Central memory CD8-positive, alpha-beta T cell (primary cell): ENCODE data around the gene RPS6KA4.

Source experiments
- ATAC-seq: fragments of 150-1000 bp; cut with Tn5 transposase; replicated peaks from 2 replicates; pipeline ENCODE4 v1.10.0; 2022; ENCODE audit warnings: mild to moderate bottlenecking, moderate FRiP score, moderate number of reproducible peaks; ENCODE audit not compliant: poor library complexity, severe bottlenecking; ENCODE audit errors: extremely low read depth
- DNase-seq, 2 donors: peaks; one replicate each; pipeline ENCODE4 v3.0.0; 2021; ENCODE audit warnings: low spot score in 2 of 2
- H3K27ac Mint-ChIP-seq: one replicate; pipeline ENCODE4 v1.8.0; 2022; ENCODE audit warnings: low read depth, mild to moderate bottlenecking, moderate library complexity, mixed read lengths
- H3K27me3 Mint-ChIP-seq: one replicate; pipeline ENCODE4 v1.8.0; 2022; ENCODE audit warnings: mixed read lengths
- H3K36me3 Mint-ChIP-seq: one replicate; pipeline ENCODE4 v1.8.0; 2022; ENCODE audit warnings: mild to moderate bottlenecking, moderate library complexity, mixed read lengths; ENCODE audit not compliant: insufficient read depth
- H3K4me1 Mint-ChIP-seq: one replicate; pipeline ENCODE4 v1.8.0; 2022; ENCODE audit warnings: mixed read lengths
- H3K4me3 Mint-ChIP-seq: one replicate; pipeline ENCODE4 v1.8.0; 2022; ENCODE audit warnings: mild to moderate bottlenecking, moderate library complexity, mixed read lengths
- H3K9me3 Mint-ChIP-seq: one replicate; pipeline ENCODE4 v1.8.0; 2022; ENCODE audit warnings: mixed read lengths

Gene RPS6KA4

DNA sequence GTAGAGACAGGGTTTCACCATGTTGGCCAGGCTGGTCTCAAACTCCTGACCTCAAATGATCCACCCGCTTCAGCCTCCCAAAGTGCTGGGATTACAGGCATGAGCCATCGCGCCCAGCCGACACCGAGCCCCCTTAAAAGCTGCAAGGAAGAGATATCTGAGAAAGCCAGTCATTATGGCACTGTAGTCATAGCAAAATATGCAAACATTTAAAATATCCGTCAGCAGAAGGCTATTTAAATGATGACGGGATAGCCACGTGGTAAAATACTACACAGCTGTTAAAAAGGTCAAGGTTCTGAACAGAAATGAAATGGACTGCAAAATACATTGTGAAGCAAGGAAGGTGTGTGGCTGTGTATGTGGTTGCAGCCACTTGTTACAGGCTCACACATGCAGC is 25.4 kb upstream of the RPS6KA4 start:
- no peak overlapping the region for H3K27ac Mint-ChIP-seq
- H3K36me3 Mint-ChIP-seq, result peaks cover 8% of the 10 kb centered on the region
- no peak for ATAC-seq
- peaks cover 11% of the 10 kb centered on the region for H3K4me1 Mint-ChIP-seq
- H3K9me3 Mint-ChIP-seq, result no peaks in the 10 kb centered on the region
- no peak overlapping the region for H3K4me3 Mint-ChIP-seq
- H3K27me3 Mint-ChIP-seq, result no peaks in the 10 kb centered on the region
- DNase-seq, result no peak

DNA sequence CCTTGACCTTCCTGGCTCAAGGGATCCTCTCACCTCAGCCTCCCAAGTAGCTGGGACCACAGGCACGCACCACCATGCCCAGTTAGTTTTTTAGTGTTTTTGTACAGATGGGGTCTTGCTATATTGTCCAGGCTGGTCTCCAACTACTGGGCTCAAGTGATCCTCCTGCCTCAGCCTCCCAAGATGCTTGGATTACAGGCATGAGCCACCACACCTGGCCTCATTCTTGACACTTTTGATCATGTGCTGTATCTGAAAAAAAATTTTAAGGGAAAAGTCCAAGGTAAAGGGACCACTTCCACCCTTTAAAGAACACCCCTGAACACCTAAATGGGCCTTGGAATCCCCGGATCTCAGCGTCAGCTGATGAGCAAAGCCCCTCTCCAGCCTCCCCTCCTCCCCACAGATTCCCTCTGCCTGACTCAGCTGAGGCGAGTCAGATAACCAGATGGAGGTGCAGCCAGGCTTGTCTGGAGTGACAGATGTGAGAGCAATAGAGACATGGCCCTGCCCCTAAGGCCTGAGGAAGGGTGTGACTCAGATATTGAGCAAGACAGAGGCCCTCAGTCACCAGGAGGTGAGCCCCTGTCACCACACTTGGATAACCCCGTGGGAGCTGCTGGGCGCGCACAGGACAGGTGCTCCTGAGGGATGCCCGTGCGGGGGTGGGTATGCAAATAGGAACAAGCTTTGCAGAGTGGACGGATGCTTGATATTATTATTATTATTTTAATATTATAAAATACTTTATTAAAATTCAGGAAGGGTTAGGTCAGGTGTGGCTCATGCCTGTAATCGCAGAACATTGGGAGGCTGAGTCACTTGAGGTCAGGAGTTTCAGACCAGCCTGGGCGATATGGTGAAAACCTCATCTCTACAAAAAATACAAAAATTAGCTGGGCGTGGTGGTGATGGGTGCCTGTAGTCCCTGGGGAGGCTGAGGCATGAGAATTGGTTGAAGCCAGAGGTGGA is 23.9 kb upstream of the RPS6KA4 start:
- H3K27ac Mint-ChIP-seq, result no peak overlapping the region

DNA sequence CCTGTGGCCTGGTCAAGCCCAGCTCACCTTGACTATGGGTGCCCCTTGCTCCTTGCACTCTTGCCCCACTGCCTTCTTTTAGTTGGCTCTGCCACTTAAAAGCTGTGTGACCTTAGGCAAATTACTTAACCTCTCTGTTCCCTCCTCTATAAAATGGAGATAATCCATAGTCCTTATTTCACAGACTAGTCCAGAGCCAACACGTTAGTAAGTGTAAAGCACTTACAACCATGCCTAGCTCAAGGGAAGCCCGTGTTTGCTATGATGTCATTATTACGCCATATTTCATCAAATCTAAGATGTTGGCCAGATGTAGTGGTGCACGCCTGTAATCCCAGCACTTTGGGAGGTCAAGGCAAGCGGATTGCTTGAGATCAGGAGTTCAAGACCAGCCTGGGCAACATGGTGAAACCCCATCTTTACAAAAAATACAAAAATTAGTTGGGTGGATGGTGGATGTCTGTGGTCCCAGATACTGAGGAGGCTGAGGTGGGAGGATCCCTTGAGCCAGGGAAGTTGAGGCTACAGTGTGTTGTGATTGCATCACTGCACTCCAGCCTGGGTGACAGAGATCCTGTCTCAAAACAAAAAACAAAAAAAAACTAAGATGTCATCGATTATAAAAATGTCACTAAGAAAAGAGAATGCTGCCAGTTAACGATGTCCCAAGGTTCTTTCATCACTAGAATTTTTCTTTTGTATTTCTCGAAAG is 21.3 kb upstream of the RPS6KA4 start:
- ATAC-seq (no peak), DNase-seq (no peak)
- H3K27me3 Mint-ChIP-seq, result no peaks in the 10 kb centered on the region
- no peak overlapping the region for H3K4me3 Mint-ChIP-seq
- H3K9me3 Mint-ChIP-seq, result no peaks in the 10 kb centered on the region
- H3K4me1 Mint-ChIP-seq, result peaks cover 30% of the 10 kb centered on the region
- H3K36me3 Mint-ChIP-seq, result peaks cover 14% of the 10 kb centered on the region
- H3K27ac Mint-ChIP-seq, result peak overlapping the region; percentile 94

More for the DNA sequence above, 23.9 kb upstream of the RPS6KA4 start:
- H3K9me3 Mint-ChIP-seq, result no peaks in the 10 kb centered on the region
- no peak overlapping the region for H3K4me3 Mint-ChIP-seq
- H3K27me3 Mint-ChIP-seq, result no peaks in the 10 kb centered on the region
- peaks cover 12% of the 10 kb centered on the region for H3K36me3 Mint-ChIP-seq
- DNase-seq (no peak), ATAC-seq (no peak)
- H3K4me1 Mint-ChIP-seq, result peaks cover 21% of the 10 kb centered on the region

DNA sequence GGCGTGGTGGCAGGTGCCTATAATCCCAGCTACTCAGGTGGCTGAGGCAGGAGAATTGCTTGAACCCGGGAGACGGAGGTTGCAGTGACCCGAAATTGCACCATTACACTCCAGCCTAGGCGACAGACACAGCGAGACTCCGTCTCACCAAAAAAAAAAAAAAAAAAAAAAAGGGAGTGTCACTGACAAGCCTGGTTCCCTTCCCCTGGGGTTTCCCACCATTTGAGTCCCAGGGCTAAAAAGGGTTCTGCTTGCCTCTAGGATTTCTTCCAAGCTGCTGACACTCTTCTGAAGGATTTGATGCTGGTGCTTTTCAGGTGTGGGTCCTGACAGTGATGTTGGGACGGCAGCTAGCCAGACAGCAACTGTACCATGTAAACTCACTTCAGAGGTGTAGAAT is 20.2 kb upstream of the RPS6KA4 start:
- Mint-ChIP-seq H3K9me3 (no peaks in the 10 kb centered on the region), H3K27me3 (no peaks in the 10 kb centered on the region), H3K4me3 (peak overlapping the region; percentile 87), H3K27ac (peak overlapping the region; percentile 94), H3K4me1 (peaks cover 30% of the 10 kb centered on the region), H3K36me3 (peaks cover 16% of the 10 kb centered on the region)
- ATAC-seq (no peak), DNase-seq (no peak)

DNA sequence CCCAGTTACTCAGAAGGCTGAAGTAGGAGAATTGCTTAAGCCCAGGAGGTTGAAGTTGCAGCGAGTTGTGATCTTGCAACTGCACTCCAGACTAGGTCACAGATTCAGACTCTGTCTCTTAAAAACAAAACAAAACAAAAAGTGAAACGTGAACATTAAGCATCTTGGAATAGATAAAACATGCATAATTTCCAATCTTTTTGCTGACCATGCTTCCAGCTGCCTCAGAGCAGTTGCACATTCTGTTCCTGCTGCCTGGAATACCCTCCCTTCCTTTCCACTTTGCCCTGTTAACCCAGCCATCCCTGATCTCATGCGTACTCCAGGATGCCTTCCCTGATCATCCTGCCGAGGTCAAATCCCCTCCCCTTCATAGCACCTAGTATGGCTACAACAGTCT is 19.7 kb upstream of the RPS6KA4 start:
- no peak for ATAC-seq
- Mint-ChIP-seq H3K4me1 (peaks cover 30% of the 10 kb centered on the region), H3K27ac (peak overlapping the region; percentile 94), H3K4me3 (peak overlapping the region; percentile 87), H3K36me3 (peaks cover 16% of the 10 kb centered on the region), H3K27me3 (no peaks in the 10 kb centered on the region), H3K9me3 (no peaks in the 10 kb centered on the region)
- DNase-seq, result no peak

DNA sequence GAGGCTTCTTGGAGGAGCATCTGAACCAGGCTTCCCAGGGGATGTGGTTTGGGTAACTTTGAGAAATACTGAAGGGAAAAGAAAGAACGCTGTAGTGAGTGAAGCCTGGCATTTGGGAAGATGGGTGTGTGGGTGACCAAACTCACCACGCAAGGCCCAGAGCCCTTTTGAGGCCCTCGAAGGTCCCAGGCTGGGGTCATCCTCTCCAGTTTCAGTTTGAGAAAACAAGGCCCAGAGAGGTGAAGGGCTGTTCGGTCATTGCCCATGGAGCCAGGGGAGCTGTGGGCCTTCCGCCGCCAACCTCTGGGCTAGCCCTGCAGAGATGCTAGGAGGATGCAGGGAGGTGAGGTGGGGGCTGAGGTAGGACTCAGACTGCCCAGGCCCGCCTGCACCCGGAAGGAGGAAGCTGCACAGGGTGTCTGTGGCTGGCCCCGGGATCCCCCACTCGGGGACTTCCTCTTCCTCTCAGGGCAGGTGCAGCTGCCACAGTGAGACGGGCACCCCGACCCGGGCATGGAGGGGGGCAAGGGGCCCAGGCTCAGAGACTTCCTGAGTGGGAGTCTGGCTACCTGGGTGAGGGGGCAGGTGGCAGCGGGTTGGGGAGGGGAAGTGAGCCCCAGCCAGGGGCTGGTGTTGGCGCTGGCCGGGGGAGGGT is 19.1 kb upstream of the RPS6KA4 start, which contains the start of gene CCDC88B:
Gene CCDC88B (plus strand): TSS at position 451 of the 655 bp plus-strand sequence. CDS start 63 bp downstream, at position 514.
- Mint-ChIP-seq H3K27me3 (no peaks in the 10 kb centered on the region), H3K36me3 (peaks cover 16% of the 10 kb centered on the region), H3K4me1 (peaks cover 30% of the 10 kb centered on the region), H3K27ac (peak within 1 kb of the TSS; percentile 94), H3K9me3 (no peaks in the 10 kb centered on the region), H3K4me3 (peak within 1 kb of the TSS; percentile 87)
- ATAC-seq (peak; percentile 96), DNase-seq (peak; percentile 75 to 89)

DNA sequence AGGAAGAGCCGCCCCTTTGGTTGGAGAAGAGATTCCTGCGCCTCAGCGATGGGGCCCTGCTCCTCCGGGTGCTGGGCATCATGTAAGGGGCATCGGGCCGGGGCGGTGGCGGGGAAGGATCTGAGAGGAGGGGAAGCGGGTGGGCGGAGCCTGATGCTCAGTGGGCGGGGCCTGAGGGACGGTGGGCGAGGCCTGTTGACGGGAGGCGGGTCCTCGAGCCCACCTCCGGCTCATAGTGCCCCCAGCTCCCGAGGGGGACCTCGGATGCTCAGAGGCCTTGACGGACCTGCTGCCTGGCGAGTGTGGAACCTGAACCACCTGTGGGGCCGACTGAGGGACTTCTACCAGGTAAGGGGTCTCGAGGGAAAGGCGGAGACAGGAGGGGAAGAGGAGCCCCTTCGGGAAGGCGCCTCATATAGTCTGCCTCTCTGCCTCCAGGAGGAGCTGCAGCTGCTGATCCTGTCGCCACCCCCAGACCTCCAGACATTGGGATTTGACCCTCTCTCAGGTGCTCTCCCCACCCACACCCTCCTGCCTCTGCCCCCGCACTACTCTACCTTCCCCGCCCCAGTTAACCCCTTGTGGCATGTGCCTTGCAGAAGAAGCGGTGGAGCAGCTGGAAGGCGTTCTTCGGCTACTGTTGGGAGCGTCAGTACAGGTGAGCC is 18.2 kb upstream of the RPS6KA4 start:
- H3K4me3 Mint-ChIP-seq, result peak overlapping the region; percentile 87
- DNase-seq (peak; percentile 65 to 66), ATAC-seq (peak; percentile 31)
- H3K36me3 Mint-ChIP-seq, result peaks cover 17% of the 10 kb centered on the region
- H3K27me3 Mint-ChIP-seq, result no peaks in the 10 kb centered on the region
- H3K9me3 Mint-ChIP-seq, result no peaks in the 10 kb centered on the region
- peak overlapping the region; percentile 94 for H3K27ac Mint-ChIP-seq
- H3K4me1 Mint-ChIP-seq, result peaks cover 37% of the 10 kb centered on the region

DNA sequence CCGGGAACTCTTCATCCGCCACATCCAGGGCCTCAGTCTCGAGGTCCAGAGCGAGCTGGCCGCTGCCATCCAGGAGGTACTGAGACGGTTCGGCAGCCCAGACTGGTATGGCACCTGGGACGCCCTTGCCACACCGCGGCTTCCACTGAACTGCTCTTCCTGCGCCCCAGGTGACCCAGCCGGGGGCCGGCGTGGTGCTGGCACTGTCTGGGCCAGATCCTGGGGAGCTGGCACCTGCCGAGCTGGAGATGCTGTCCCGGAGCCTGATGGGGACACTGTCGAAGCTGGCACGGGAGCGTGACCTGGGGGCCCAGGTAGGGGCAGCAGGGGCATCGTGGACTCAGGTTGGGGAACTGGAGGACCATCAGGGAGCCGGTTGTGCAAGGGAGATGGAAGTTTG is 17.5 kb upstream of the RPS6KA4 start:
- no peak for ATAC-seq
- no peaks in the 10 kb centered on the region for H3K9me3 Mint-ChIP-seq
- H3K4me1 Mint-ChIP-seq, result peaks cover 40% of the 10 kb centered on the region
- no peaks in the 10 kb centered on the region for H3K27me3 Mint-ChIP-seq
- DNase-seq, result no peak
- H3K27ac Mint-ChIP-seq, result no peak overlapping the region
- H3K4me3 Mint-ChIP-seq, result peak overlapping the region; percentile 87
- peaks cover 19% of the 10 kb centered on the region for H3K36me3 Mint-ChIP-seq

DNA sequence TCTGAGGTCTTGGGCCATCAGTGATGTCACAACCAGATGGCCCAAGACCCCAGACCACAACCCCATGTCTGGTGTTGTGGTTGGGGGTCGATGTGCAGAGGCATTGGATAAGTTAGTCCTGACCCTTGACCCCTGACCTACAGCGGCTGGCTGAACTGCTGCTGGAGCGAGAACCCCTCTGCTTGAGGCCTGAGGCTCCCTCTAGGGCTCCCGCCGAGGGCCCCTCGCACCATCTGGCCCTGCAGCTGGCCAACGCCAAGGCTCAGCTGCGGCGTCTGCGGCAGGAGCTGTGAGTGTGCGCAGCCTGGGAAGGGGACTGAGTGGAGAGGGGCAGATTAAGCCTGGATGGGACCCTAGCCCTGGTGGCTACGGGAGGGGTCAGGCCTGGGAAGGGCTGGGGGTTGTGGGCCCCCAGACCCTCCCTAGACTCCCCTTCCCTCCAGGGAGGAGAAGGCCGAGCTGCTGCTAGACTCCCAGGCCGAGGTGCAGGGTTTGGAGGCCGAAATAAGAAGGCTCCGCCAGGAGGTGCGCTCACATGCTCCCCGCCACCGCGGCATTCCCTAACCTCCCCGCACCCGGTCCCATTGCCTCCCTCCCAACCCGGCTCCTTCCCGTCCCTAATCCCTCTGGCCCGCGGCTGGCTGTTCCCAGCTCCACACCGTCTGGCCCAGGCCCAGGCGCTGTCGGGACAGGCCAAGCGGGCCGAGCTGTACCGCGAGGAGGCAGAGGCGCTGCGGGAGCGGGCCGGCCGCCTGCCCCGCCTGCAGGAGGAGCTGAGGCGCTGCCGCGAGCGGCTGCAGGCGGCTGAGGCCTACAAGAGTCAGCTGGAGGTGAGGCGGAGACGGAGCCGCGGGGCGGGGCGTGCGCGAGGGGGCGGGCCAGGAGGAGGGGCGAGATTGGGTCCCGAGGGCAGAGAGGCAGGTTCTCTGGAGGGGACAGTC is 16.8 kb upstream of the RPS6KA4 start:
- no peaks in the 10 kb centered on the region for H3K9me3 Mint-ChIP-seq
- ATAC-seq (peak; percentile 38), DNase-seq (peak; percentile 90 to 95)
- H3K4me1 Mint-ChIP-seq, result peaks cover 41% of the 10 kb centered on the region
- H3K4me3 Mint-ChIP-seq, result peak overlapping the region; percentile 87
- peaks cover 21% of the 10 kb centered on the region for H3K36me3 Mint-ChIP-seq
- H3K27me3 Mint-ChIP-seq, result no peaks in the 10 kb centered on the region
- peak overlapping the region; percentile 19 for H3K27ac Mint-ChIP-seq

DNA sequence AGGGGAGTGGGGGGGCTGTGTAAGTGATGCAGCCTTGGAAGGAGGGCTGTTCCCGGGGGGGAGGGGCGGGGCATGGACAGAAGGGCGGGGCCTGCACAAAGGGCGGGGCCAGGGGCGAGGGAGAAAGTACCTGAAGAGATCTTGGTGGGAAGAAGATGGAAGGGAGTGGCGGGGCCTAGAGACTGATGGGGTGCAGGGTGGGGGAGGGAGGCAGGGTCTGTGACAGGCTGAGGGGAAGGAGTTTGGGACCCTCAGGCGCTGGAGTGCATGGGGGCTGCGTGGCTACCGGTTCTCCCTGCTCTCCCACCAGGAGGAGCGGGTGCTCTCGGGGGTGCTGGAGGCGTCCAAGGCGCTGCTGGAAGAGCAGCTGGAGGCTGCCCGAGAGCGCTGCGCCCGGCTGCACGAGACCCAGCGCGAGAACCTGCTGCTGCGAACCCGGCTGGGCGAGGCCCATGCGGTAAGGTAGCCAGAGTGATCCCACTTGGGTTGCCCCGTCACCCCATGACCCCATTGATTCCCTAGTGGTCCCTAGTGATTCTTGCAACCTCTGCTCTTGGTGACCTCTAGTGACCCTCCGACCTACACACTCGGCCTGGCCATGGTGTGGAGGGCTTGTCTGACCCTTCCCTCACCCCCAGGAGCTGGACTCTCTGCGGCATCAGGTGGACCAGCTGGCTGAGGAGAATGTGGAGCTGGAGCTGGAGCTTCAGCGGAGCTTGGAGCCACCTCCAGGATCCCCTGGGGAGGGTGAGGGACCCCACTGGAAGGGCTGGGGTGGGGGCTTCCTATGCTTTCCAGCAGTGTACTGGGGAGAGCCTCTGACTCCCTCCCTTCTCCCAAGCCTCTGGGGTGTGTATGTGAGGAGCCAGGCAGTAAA is 15.9 kb upstream of the RPS6KA4 start:
- H3K4me3 Mint-ChIP-seq, result peak overlapping the region; percentile 87
- H3K27ac Mint-ChIP-seq, result peak overlapping the region; percentile 19
- H3K9me3 Mint-ChIP-seq, result no peaks in the 10 kb centered on the region
- peaks cover 44% of the 10 kb centered on the region for H3K4me1 Mint-ChIP-seq
- H3K27me3 Mint-ChIP-seq, result no peaks in the 10 kb centered on the region
- ATAC-seq, result no peak
- DNase-seq, result no peak
- peaks cover 23% of the 10 kb centered on the region for H3K36me3 Mint-ChIP-seq
